ENCODE data around the gene AHCYL2.
A peak's percentile ranks its signal among the peaks of the same experiment; 100 is the strongest.

AHCYL2 gene

DNA sequence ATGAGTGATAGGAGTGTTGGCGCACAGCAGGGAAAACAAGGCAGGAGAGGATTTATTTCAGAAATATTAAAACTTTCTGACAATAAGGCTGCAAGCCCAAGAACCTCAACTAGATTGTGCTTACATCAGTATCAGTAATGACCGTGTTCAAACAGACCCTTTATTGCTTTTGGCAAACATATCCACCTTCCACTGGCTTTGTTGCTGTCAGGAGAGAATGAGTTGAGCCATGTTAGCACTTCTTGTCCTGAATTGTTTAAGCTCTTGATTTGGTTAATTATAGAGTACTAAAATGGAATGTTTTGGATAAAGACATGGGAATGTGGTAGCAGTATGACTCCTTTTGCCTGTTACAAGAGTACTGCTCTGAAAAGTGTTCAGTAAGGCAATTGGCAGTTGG is 3.8 kb downstream of the AHCYL2 start:
- Histone ChIP-seq H3K27me3 (ENCODE audit: insufficient read depth, low read length, poor library complexity, severe bottlenecking) (no peaks in the 10 kb centered on the region), H3K9ac (ENCODE audit: low read depth, low read length, poor library complexity, severe bottlenecking) (no peak overlapping the region), H3K4me1 (ENCODE audit: insufficient read depth, low read length, poor library complexity, severe bottlenecking) (peaks cover 34% of the 10 kb centered on the region), H3K4me3 (ENCODE audit: low read length, poor library complexity, severe bottlenecking) (no peak overlapping the region), H4K20me1 (ENCODE audit: insufficient read depth, low read length, poor library complexity, severe bottlenecking) (no peaks in the 10 kb centered on the region), H3F3A (ENCODE audit: low read depth) (no peaks in the 10 kb centered on the region), H3K79me2 (ENCODE audit: insufficient read depth, low read length) (peaks cover 17% of the 10 kb centered on the region; the same call in 1 of the 2 replicates), H3K36me3 (ENCODE audit: insufficient read depth, low read length) (no peaks in the 10 kb centered on the region), H3K9me3 (ENCODE audit: insufficient read depth, low read depth, low read length) (no peaks in the 10 kb centered on the region), H3K9me2 (replicated peaks; ENCODE audit: low read depth, low read length) (no peaks in the 10 kb centered on the region), H3K4me2 (ENCODE audit: low read depth, low read length, poor library complexity, severe bottlenecking) (peak overlapping the region; percentile 29), H2AFZ (ENCODE audit: low read length) (no peak overlapping the region)
- TF ChIP-seq EZH2phosphoT487 (IDR thresholded peaks at IDR 0.05; ENCODE audit: borderline replicate concordance), result no peak
- TF ChIP-seq, protein P1, sequence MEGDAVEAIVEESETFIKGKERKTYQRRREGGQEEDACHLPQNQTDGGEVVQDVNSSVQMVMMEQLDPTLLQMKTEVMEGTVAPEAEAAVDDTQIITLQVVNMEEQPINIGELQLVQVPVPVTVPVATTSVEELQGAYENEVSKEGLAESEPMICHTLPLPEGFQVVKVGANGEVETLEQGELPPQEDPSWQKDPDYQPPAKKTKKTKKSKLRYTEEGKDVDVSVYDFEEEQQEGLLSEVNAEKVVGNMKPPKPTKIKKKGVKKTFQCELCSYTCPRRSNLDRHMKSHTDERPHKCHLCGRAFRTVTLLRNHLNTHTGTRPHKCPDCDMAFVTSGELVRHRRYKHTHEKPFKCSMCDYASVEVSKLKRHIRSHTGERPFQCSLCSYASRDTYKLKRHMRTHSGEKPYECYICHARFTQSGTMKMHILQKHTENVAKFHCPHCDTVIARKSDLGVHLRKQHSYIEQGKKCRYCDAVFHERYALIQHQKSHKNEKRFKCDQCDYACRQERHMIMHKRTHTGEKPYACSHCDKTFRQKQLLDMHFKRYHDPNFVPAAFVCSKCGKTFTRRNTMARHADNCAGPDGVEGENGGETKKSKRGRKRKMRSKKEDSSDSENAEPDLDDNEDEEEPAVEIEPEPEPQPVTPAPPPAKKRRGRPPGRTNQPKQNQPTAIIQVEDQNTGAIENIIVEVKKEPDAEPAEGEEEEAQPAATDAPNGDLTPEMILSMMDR (conservative IDR thresholded peaks at IDR 0.05; ENCODE audit: low read length), result no peak

GRCh38 chr7:129231666-129232065 is 6.8 kb downstream of the AHCYL2 start:
- no peaks in the 10 kb centered on the region for H3K36me3 ChIP-seq (ENCODE audit: insufficient read depth, low read length)
- H2AFZ ChIP-seq (ENCODE audit: low read length), result no peak overlapping the region
- no peaks in the 10 kb centered on the region for H4K20me1 ChIP-seq (ENCODE audit: insufficient read depth, low read length, poor library complexity, severe bottlenecking)
- no peak overlapping the region for H3K4me3 ChIP-seq (ENCODE audit: low read length, poor library complexity, severe bottlenecking)
- no peak overlapping the region for H3K9ac ChIP-seq (ENCODE audit: low read depth, low read length, poor library complexity, severe bottlenecking)
- no peaks in the 10 kb centered on the region for H3K9me3 ChIP-seq (ENCODE audit: insufficient read depth, low read depth, low read length)
- H3K27me3 ChIP-seq (ENCODE audit: insufficient read depth, low read length, poor library complexity, severe bottlenecking), result no peaks in the 10 kb centered on the region
- no peaks in the 10 kb centered on the region for H3K9me2 ChIP-seq (replicated peaks; ENCODE audit: low read depth, low read length)
- no peak for TF ChIP-seq EZH2phosphoT487 (IDR thresholded peaks at IDR 0.05; ENCODE audit: borderline replicate concordance)
- TF ChIP-seq, protein P1 (conservative IDR thresholded peaks at IDR 0.05; ENCODE audit: low read length), result no peak
- H3K4me2 ChIP-seq (ENCODE audit: low read depth, low read length, poor library complexity, severe bottlenecking), result no peak overlapping the region
- no peaks in the 10 kb centered on the region for H3F3A ChIP-seq (ENCODE audit: low read depth)
- H3K79me2 ChIP-seq (ENCODE audit: insufficient read depth, low read length), result peaks cover 3% of the 10 kb centered on the region; the same call in 1 of the 2 replicates
- peaks cover 17% of the 10 kb centered on the region for H3K4me1 ChIP-seq (ENCODE audit: insufficient read depth, low read length, poor library complexity, severe bottlenecking)

DNA sequence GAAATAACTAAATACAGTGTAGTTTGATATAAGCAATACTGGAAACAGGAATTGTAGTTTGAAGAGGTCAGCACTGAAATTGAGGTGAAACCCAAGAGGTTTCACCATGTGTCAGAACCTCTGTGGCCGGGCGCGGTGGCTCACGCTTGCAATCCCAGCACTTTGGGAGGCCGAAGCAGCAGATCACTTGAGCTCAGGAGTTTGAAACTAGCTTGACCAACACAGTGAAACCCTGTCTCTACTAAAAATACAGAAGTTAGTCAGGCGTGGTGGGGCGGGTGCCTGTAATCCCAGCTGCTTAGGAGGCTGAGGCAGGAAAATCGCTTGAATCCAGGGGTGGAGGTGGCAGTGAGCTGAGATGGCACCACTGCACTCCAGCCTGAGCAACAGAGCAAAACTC is 13.7 kb downstream of the AHCYL2 start:
- H3K4me2 ChIP-seq (ENCODE audit: low read depth, low read length, poor library complexity, severe bottlenecking), result no peak overlapping the region
- no peaks in the 10 kb centered on the region for H3K9me3 ChIP-seq (ENCODE audit: insufficient read depth, low read depth, low read length)
- no peaks in the 10 kb centered on the region for H3K9me2 ChIP-seq (replicated peaks; ENCODE audit: low read depth, low read length)
- H3K4me3 ChIP-seq (ENCODE audit: low read length, poor library complexity, severe bottlenecking), result no peak overlapping the region
- no peaks in the 10 kb centered on the region for H4K20me1 ChIP-seq (ENCODE audit: insufficient read depth, low read length, poor library complexity, severe bottlenecking)
- no peak for TF ChIP-seq EZH2phosphoT487 (IDR thresholded peaks at IDR 0.05; ENCODE audit: borderline replicate concordance)
- TF ChIP-seq, protein P1 (conservative IDR thresholded peaks at IDR 0.05; ENCODE audit: low read length), result no peak
- no peak overlapping the region for H3K9ac ChIP-seq (ENCODE audit: low read depth, low read length, poor library complexity, severe bottlenecking)
- H3F3A ChIP-seq (ENCODE audit: low read depth), result no peaks in the 10 kb centered on the region
- no peaks in the 10 kb centered on the region for H3K79me2 ChIP-seq (ENCODE audit: insufficient read depth, low read length)
- no peak overlapping the region for H2AFZ ChIP-seq (ENCODE audit: low read length)
- H3K4me1 ChIP-seq (ENCODE audit: insufficient read depth, low read length, poor library complexity, severe bottlenecking), result no peaks in the 10 kb centered on the region
- no peaks in the 10 kb centered on the region for H3K36me3 ChIP-seq (ENCODE audit: insufficient read depth, low read length)
- no peaks in the 10 kb centered on the region for H3K27me3 ChIP-seq (ENCODE audit: insufficient read depth, low read length, poor library complexity, severe bottlenecking)

Measured in Loucy (cell line).